ENCODE measurements around the gene HS3ST3B1.

Gene HS3ST3B1

DNA sequence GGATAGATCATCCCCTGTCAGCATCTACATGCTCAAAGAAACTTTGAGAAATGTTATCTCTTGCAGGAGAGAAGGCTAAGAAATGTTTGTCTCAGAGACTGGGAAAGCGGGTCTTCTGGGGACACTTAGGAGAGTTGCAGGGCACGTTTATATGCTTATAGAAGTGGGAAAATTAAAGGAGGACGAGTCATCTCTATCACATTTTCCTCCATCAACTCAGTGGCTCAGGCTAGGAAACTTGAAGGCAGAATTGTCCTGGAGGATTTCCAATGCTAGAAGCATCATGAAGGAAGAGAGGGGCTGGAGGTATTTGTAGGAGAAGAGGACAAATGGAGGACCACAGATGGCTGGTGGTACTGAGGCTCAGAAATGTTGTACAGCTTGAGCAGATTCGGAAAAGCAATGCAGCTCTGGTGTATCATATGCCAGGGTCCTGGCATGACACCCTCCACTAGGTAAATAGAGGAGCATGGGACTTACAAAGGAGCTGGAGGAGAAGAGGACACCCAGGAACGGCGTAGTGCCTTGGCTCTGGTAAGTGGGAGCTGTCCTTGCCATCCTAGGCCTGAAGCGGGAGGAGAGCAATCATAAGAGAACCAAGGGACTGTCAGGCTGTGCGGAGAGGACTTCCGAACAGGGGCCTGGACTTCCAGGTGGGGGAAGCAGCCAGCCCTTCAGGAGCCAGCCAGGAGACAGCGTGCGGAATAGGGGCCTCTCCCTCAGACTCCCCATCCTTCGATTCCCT, 4.5 kb upstream of the HS3ST3B1 start:
- peaks cover 14% of the 10 kb centered on the region for H3K4me1 ChIP-seq (ENCODE audit: control insufficient read depth, insufficient read depth, low read length)
- peak overlapping the region; percentile 78 for H3K4me3 ChIP-seq (ENCODE audit: low read length)
- no peak overlapping the region for H3K9ac ChIP-seq (ENCODE audit: low read depth, low read length)
- no peaks in the 10 kb centered on the region for H3K36me3 ChIP-seq (ENCODE audit: insufficient read depth, low read length)
- H3K27me3 ChIP-seq (ENCODE audit: control insufficient read depth, insufficient read depth, low read length) = no peaks in the 10 kb centered on the region
- H3K4me2 ChIP-seq (ENCODE audit: low read length) = peak overlapping the region; percentile 90
- no peaks in the 10 kb centered on the region for H3K9me3 ChIP-seq (replicated peaks; ENCODE audit: low read length)

DNA sequence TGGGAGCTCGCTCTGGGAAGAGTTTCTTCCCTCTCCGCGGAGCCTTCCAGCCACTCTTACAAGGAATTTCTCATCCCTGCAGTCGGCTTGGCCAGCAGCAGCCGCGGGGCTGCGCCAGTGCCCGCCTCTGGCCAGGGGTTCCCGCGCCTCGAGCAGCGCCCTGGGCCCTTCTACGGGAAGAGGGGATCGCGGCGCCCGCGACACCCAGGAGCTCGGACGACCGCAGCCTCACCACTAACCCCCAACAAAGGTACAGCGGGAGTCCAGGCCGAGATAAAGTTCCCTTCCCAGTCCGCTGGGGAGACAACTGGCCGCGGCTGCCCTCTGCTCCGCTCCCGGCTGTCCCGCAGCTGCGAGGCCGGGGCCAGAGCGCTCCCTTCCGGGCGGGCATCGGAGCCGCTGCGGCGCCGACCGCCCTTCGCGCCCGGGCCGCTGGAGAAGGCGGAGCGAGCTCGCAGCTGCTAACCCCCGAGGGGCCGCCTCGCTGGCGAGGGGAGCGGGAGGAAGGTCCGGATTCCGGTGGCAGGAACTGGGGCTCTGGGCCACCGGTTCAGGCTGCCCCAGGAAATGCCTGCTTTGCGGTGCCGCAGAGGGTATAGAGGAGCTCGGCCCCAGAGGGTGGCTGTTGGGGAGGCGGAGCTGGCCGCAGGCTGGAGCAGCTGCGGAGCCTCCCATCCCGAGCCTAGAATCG, 3.6 kb upstream of the HS3ST3B1 start:
- Histone ChIP-seq H3K36me3 (ENCODE audit: insufficient read depth, low read length) (no peaks in the 10 kb centered on the region), H3K4me1 (ENCODE audit: control insufficient read depth, insufficient read depth, low read length) (peaks cover 14% of the 10 kb centered on the region), H3K4me3 (ENCODE audit: low read length) (peak overlapping the region; percentile 78), H3K9me3 (replicated peaks; ENCODE audit: low read length) (no peaks in the 10 kb centered on the region), H3K9ac (ENCODE audit: low read depth, low read length) (peak overlapping the region; percentile 80), H3K4me2 (ENCODE audit: low read length) (peak overlapping the region; percentile 90), H3K27me3 (ENCODE audit: control insufficient read depth, insufficient read depth, low read length) (no peaks in the 10 kb centered on the region)

DNA sequence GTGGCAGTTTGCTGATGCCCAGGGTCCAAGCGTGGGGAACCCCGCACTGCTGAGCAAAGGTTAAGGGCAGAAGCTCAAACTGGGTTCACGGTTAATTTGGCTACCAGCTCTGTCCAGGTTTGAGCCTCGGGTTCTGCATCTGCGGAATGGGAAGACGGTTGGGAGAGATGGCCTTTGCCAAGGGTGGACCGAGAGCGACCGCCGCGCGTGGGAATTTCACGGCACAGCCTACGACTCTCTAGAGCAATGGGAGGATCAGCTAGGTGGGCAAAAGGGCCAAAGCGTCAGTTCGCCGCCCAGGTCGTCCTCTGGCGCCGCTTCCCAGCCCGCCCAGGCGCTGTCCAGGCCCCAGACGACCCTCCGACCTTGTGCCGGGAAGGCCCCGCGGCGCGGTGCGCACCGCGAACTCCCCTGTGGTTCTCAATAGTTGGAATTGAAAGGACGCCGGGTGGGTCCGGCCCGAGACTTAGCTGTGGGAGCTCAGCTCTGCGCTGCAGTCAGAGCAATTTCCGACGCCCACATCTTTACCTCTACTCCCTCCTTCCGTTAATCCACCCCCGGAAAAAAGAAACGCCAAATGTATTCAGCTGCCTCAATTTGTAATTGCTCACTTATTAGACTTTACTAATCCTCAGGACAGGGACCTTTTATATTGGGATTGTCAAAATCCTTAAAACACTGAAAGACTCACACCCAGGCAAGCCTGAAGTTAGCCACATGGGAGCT, 2.5 kb upstream of the HS3ST3B1 start:
- no peaks in the 10 kb centered on the region for H3K9me3 ChIP-seq (replicated peaks; ENCODE audit: low read length)
- H3K27me3 ChIP-seq (ENCODE audit: control insufficient read depth, insufficient read depth, low read length) = no peaks in the 10 kb centered on the region
- H3K4me1 ChIP-seq (ENCODE audit: control insufficient read depth, insufficient read depth, low read length) = peaks cover 14% of the 10 kb centered on the region
- H3K36me3 ChIP-seq (ENCODE audit: insufficient read depth, low read length) = no peaks in the 10 kb centered on the region
- H3K4me3 ChIP-seq (ENCODE audit: low read length) = no peak overlapping the region
- H3K9ac ChIP-seq (ENCODE audit: low read depth, low read length) = no peak overlapping the region
- peak overlapping the region; percentile 90 for H3K4me2 ChIP-seq (ENCODE audit: low read length)

DNA sequence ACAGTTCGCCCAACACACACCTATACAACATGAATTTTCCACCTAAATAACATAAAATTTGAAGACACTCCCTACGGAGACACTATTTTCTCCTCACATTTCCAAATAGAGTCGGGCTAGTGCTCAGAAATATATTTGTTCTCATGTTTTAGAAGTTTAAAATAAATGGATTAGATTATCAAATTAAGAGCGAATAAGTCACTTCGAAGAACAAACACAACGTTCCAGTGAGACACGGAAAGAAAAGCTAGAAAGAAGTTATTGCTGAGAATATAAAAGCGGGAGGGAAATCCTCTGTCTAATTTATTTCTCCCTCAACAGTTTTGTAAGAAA, 2.0 kb upstream of the HS3ST3B1 start:
- H3K36me3 ChIP-seq (ENCODE audit: insufficient read depth, low read length) = no peaks in the 10 kb centered on the region
- H3K9me3 ChIP-seq (replicated peaks; ENCODE audit: low read length) = no peaks in the 10 kb centered on the region
- no peaks in the 10 kb centered on the region for H3K27me3 ChIP-seq (ENCODE audit: control insufficient read depth, insufficient read depth, low read length)
- peak overlapping the region; percentile 72 for H3K9ac ChIP-seq (ENCODE audit: low read depth, low read length)
- peak overlapping the region; percentile 66 for H3K4me3 ChIP-seq (ENCODE audit: low read length)
- H3K4me2 ChIP-seq (ENCODE audit: low read length) = peak overlapping the region; percentile 84
- peaks cover 14% of the 10 kb centered on the region for H3K4me1 ChIP-seq (ENCODE audit: control insufficient read depth, insufficient read depth, low read length)

DNA sequence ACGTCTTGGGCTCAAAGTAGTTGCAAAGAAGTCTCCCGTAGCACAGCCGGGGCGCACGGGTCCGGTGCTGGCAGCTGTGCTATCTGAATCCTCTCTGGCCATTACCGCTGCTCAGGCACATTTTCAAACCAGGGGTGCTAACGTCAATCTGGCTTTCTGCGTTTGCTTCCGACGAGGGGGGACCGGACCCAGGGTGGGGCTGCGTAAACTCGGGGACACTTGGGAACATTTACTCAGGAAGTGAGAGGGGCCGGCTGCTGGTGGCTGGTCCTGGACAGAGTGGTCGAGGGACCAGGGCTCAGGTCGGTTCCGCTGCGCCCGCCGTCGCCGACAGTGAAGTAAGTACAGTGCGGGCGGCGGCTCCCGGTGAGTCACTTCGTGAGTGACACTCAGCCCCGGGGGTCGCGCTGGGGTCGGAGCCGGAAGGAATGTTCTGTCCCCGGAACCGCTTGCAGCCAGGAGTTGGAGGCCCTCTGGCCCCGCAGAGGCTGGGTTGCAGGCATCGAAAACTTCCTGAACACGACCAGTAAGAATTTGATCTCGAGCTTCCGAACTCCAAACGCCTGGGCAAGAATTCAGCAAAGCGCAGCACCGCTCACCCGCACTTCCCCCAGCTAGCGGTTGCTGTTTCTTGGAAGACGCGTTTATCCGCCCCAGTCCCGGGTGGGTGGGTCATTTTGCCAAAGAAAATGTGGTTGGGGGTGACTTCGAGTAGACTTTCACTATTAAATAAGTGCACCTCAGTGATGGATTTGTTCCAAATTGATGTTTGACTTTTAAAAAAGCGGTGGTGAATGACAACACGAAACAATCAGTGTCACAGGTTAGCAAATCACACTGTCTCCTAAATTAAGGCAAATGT, 1.4 kb upstream of the HS3ST3B1 start:
- H3K4me2 ChIP-seq (ENCODE audit: low read length) = peak overlapping the region; percentile 84
- H3K27me3 ChIP-seq (ENCODE audit: control insufficient read depth, insufficient read depth, low read length) = no peaks in the 10 kb centered on the region
- no peaks in the 10 kb centered on the region for H3K9me3 ChIP-seq (replicated peaks; ENCODE audit: low read length)
- H3K4me3 ChIP-seq (ENCODE audit: low read length) = peak overlapping the region; percentile 66
- peak overlapping the region; percentile 72 for H3K9ac ChIP-seq (ENCODE audit: low read depth, low read length)
- no peaks in the 10 kb centered on the region for H3K36me3 ChIP-seq (ENCODE audit: insufficient read depth, low read length)
- peaks cover 16% of the 10 kb centered on the region for H3K4me1 ChIP-seq (ENCODE audit: control insufficient read depth, insufficient read depth, low read length)

DNA sequence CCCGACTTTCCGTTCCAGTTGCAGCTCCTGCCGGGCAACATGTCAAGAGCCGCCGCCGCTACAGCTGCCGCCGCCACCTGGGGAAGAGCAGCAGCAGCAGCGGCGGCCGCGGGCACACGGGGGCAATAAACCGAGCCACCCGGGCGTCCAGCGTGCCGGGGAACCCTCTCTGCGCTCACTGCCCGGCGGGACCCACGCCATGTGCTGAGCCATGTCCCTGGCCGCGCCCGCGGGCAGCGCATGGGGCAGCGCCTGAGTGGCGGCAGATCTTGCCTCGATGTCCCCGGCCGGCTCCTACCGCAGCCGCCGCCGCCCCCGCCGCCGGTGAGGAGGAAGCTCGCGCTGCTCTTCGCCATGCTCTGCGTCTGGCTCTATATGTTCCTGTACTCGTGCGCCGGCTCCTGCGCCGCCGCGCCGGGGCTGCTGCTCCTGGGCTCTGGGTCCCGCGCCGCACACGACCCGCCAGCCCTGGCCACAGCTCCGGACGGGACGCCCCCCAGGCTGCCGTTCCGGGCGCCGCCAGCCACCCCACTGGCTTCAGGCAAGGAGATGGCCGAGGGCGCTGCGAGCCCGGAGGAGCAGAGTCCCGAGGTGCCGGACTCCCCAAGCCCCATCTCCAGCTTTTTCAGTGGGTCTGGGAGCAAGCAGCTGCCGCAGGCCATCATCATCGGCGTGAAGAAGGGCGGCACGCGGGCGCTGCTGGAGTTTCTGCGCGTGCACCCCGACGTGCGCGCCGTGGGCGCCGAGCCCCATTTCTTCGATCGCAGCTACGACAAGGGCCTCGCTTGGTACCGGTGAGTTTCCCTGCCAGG, 604 bp downstream of the HS3ST3B1 start:
- Histone ChIP-seq H3K9ac (ENCODE audit: low read depth, low read length) (peak overlapping the region; percentile 95), H3K4me2 (ENCODE audit: low read length) (peak overlapping the region; percentile 95), H3K9me3 (replicated peaks; ENCODE audit: low read length) (no peaks in the 10 kb centered on the region), H3K4me1 (ENCODE audit: control insufficient read depth, insufficient read depth, low read length) (peaks cover 36% of the 10 kb centered on the region), H3K4me3 (ENCODE audit: low read length) (peak overlapping the region; percentile 88), H3K27me3 (ENCODE audit: control insufficient read depth, insufficient read depth, low read length) (no peaks in the 10 kb centered on the region), H3K36me3 (ENCODE audit: insufficient read depth, low read length) (no peaks in the 10 kb centered on the region)

DNA sequence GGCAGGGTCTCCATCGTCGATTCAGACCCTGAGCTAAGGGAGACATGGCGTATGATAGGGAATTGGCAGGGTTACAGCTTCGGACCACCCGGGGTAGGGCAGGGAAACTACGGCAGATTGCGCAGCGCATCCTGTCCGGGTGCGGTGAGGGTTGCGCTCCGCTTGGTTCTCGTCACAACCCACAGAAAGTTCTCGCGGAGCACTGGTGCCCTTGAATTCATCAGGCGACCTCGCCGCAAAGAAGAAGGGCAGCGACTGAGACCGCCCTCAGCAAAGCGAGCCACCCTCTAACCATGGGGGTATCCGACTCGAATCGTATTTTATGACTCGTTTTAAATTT, 1.2 kb downstream of the HS3ST3B1 start:
- H3K9me3 ChIP-seq (replicated peaks; ENCODE audit: low read length) = no peaks in the 10 kb centered on the region
- peaks cover 37% of the 10 kb centered on the region for H3K4me1 ChIP-seq (ENCODE audit: control insufficient read depth, insufficient read depth, low read length)
- H3K4me2 ChIP-seq (ENCODE audit: low read length) = peak overlapping the region; percentile 95
- no peaks in the 10 kb centered on the region for H3K36me3 ChIP-seq (ENCODE audit: insufficient read depth, low read length)
- peak overlapping the region; percentile 88 for H3K4me3 ChIP-seq (ENCODE audit: low read length)
- H3K27me3 ChIP-seq (ENCODE audit: control insufficient read depth, insufficient read depth, low read length) = no peaks in the 10 kb centered on the region
- H3K9ac ChIP-seq (ENCODE audit: low read depth, low read length) = peak overlapping the region; percentile 95

DNA sequence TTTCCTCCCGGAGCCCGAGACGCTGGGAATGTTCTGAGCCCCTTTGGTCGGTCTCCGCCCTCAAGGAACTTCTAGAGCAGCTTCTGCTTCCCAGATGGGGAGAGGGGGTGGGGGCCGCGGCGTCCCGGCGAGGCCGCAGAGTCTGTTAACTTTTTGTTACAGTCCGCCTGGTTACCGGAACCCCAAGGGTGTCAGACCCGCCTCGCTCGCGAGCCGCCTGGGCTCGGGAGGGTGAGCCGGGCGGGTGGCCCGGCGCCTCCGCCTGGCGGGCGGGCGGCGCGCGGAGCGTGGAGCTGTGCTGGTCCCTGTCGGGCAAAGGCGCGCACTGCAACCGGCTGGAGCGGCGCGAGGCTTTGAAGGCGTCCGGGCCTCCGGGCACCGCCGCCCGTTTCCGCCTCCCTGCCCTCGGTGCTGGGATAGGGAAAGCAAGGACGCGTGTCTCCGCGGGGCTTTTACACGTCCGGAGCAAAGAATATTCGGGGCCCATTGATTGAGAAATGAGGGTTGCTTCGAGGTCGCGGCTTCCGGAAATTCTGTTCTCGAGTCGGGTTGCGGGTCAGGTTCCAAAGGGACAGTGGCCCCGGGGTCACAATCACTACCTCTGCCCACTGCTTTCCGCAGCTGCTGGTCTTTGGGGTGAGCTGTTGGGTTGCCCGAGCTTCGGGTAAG, 1.7 kb downstream of the HS3ST3B1 start:
- Histone ChIP-seq H3K4me1 (ENCODE audit: control insufficient read depth, insufficient read depth, low read length) (peaks cover 37% of the 10 kb centered on the region), H3K4me3 (ENCODE audit: low read length) (peak overlapping the region; percentile 88), H3K4me2 (ENCODE audit: low read length) (peak overlapping the region; percentile 95), H3K9ac (ENCODE audit: low read depth, low read length) (peak overlapping the region; percentile 95), H3K9me3 (replicated peaks; ENCODE audit: low read length) (no peaks in the 10 kb centered on the region), H3K27me3 (ENCODE audit: control insufficient read depth, insufficient read depth, low read length) (no peaks in the 10 kb centered on the region), H3K36me3 (ENCODE audit: insufficient read depth, low read length) (no peaks in the 10 kb centered on the region)

DNA sequence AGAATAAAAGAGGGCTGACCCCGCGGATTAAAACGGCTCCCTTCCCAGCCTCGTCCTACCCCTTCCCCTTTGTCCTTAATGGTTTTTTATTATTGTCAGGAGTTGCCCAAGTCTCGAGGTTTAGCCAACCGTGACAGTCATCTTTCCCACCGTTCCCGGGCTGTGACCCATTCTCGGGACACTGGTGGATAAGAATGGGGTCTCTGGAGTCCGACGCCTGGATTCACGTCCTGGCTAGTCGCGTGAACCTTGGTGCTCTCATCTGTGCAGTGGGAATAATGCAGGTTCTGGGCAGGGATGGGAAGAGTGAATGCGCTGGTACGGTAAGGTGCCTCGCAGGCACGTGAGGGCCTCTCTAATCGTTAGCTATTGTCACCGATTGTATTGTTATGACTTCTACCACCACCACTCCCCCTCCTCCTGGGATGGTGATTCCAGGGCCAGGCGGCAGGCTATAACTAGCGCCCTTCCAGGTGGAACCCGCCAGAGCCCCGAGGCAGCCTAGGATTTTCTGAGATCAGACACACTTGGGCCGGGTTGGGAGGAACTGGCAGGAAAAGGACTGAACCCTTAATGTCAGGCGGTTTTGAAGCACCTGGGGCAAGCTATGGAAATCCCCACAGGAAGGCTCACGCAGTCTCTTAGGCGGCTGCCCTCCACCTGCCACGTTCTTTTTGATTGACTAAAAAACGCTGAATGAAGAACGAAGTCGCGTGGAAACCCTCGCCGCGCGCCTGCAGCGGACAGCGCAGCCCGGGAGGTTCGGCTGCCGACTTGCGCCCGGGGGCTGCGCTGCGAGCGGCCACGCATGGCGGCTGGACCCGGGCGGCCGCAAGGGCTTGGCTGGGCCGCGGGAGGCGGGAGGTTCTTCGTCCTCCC, 2.7 kb downstream of the HS3ST3B1 start:
- no peaks in the 10 kb centered on the region for H3K36me3 ChIP-seq (ENCODE audit: insufficient read depth, low read length)
- peaks cover 43% of the 10 kb centered on the region for H3K4me1 ChIP-seq (ENCODE audit: control insufficient read depth, insufficient read depth, low read length)
- H3K27me3 ChIP-seq (ENCODE audit: control insufficient read depth, insufficient read depth, low read length) = no peaks in the 10 kb centered on the region
- peak overlapping the region; percentile 95 for H3K4me2 ChIP-seq (ENCODE audit: low read length)
- peak overlapping the region; percentile 88 for H3K4me3 ChIP-seq (ENCODE audit: low read length)
- peak overlapping the region; percentile 95 for H3K9ac ChIP-seq (ENCODE audit: low read depth, low read length)
- no peaks in the 10 kb centered on the region for H3K9me3 ChIP-seq (replicated peaks; ENCODE audit: low read length)

Measured in skeletal muscle satellite cell (primary cell).